Left colon (tissue), 2 donors: ENCODE results near the gene ANKRD55. TPM values are rescaled to one million over a fixed set of nuclear protein-coding genes. Genes with fewer than 3 reads are reported as not detected.
"Not testable (repeated sequence)": the region's sequence is repeated elsewhere in the genome, so short reads cannot be mapped to it uniquely, and the experiment has no call there.

Experiments
- ATAC-seq: fragments of 200-7000 bp; cut with Tn5 transposase; one replicate; pipeline ENCODE4 v1.9.1; 2020; ENCODE audit warnings: mild to moderate bottlenecking, moderate library complexity
- DNase-seq, 2 donors: peaks; one replicate each; pipeline ENCODE4 v3.0.0-alpha.2; 2020
- intact Hi-C, 2 donors: fragments of 100-400 bp; cut with DNase I in 1 of 2; cut with micrococcal nuclease in 1 of 2; formaldehyde crosslinking; loops; one replicate each; pipeline versions ENCODE4 v1.11.2 to v1.14.0; 2022; cut with DNase I, micrococcal nuclease
- total RNA-seq, 2 donors: library from RNA; stranded (reverse); fragmentation: NEBNext Ultra II Directional; extraction: Animal tissue kit (Norgen Biotek cat#: 25700); gene quantifications; one replicate each; pipeline ENCODE4 v1.2.1, GENCODE V29; 2021
- donor health status: DM: no; HTN: no; CAD: no.
- donor health status: DM: yes; HTN: yes; CAD: no.

The ANKRD55 gene
- total RNA-seq, 2 donors from 2014 or later = not detected

DNA sequence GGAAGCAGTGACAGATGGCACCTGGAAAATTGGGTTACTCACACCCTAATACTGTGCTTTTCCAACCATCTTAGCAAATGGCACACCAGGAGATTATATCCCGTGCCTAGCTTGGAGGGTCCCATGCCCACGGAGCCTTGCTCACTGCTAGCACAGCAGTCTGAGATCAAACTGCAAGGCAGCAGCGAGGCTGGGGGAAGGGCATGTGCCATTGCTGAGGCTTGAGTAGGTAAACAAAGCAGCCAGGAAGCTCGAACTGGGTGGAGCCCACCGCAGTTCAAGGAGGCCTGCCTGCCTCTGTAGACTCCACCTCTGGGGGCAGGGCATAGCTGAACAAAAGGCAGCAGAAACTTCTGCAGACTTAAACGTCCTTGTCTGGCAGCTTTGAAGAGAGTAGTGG lies 11.5 kb downstream of the ANKRD55 start:
- DNase-seq, ATAC-seq, intact Hi-C loops: not testable (repeated sequence)

DNA sequence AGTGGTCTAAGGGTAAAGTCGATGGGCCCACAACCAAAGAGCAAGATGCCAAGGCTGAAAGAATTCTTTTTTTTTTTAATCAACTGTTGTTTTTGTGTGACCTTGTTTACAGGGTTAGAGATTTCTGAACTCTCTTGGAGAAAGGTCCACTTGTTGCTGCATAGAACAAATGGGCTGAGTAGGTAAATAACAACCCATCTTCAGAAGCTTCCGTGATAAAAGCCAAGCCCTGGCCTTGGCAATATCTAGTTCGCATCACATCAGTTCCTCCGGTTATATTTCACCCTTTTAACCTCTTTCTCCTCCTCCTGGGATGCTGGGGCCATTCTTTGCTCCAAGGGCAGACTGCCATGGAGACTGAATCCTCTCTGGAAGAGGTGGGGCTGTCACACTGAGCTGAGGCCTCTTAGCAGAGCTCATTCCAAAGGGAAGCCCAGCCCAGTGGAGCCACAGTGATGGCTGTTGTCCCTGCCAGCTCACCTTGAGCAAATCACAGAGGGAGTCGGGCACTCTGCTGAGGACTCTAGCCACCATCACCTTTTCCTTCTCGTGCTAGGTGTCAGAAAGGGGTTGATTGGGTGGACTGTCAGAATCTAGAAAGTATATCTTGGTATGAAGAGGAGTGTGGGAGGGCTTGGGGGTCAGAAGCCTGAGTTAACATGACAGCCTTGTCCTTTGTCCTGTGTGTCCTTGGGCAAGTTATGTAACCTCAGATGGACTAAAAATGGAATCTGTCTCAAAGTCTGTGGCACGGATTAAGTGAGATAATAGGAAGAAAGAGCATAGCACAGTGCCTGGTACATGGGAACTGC lies 17.9 kb downstream of the ANKRD55 start:
- DNase-seq (no peak), ATAC-seq (no peak)
- intact Hi-C loops = no loop called here

DNA sequence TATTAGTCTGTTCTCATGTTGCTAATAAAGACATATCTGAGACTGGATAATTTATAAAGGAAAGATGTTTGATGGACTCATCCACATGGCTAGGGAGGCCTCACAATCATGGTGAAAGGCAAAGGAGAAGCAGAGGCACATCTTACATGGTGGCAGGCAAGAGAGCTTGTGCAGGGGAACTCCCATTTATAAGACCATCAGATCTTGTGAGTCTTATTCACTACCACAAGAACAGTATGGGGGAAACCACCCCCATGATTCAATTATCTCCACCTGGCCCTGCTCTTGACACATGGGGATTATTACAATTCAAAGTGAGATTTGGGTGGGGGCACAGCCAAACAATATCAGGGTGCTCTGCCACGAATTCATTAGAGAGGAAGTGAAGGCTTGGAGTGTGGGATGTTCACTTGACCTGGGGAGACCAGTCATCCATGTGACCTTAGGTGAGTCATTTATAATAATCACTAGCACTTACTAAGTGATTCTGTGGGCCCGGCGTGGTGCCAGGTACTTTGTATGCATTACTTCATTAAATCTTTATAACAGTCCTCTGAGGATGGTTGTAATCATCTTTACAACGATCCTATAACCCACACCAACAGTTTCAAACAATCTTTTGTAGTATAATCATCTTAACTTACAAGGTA lies 19.1 kb downstream of the ANKRD55 start:
- DNase-seq, ATAC-seq, intact Hi-C loops: not testable (repeated sequence)

DNA sequence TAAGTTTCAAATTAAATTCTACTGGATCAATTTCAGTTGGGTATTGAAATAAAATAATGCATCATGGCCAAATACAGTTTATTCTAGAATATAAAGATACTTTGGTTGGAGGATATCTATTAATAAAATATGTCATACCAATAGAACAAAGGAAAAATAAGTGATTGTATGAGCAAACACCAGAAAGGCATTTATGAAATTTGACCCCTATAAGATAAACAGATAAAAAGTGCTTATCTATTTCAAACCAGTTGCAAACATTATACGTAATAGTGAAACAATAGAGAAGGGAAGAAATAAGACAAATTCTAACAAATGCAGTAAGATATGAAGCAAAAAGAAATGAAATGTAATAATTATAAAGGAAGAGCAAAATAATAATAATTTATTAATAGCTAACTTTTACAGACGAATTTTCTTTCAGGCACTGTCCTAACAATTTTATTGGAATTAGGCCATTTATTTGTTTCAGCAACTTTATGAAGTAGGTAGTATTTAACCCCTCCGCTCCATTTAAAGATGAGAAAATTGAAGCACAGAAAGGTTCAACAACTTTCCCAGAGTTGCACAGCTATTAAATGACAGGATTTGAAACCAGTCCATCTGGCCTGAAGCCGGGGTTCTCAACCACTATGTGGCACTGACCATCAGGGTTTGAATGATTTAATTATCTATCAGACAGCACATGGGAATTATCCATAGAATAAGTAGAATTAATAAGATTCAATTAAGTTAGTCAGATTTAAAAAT lies 20.8 kb downstream of the ANKRD55 start:
- intact Hi-C loops = no loop called here
- no peak for DNase-seq
- no peak for ATAC-seq

DNA sequence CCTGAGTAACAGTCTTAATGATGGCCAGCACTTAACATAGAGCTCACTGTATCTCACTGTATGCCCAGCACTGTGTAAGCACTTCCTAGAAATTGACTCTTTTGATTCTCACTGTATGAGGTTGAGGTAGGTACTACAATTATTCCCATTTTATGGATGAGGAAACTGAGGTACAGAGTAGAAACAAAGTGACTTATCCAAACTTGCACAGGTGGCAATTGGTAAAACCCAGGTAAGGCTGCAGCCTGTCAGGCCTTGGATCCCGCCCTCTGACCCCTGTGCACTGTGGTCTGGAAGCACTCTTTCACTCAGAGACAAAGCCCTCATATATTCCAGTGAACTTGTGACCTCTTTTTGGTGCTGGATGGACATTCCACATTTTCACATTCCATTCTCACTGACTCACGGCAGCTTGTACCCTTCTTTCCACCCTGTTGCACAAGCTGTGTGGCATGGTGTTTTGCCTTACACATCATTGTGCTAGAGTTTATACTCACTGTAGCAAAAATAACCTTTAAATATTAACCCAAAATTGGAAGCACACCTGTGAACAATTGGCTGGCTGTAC lies 21.7 kb downstream of the ANKRD55 start:
- DNase-seq = no peak
- intact Hi-C loops = no loop called here
- ATAC-seq = no peak

DNA sequence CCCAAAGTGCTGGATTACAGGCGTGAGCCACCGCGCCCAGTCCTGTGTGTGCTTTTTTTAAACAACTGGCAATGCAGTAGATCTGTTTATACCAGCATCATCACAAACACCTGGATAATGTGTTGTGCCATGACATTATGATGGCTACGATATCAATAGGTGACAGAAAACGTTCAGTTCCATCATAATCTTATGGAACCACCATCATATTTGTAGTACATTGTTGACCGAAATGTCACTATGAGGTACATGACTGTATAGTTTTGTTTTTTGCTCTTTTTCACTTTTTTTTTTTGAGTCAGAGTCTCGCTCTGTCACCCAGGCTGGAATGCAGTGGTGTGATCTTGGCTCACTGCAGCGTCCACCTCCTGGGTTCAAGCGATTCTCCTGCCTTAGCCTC lies 24.4 kb downstream of the ANKRD55 start:
- DNase-seq (no peak), ATAC-seq (no peak)
- intact Hi-C loops = loop anchor here in 1 of 2 donors (10.0 kb wide), 1 partner anchor 274 kb away; no protein-coding TSS in a partner anchor

DNA sequence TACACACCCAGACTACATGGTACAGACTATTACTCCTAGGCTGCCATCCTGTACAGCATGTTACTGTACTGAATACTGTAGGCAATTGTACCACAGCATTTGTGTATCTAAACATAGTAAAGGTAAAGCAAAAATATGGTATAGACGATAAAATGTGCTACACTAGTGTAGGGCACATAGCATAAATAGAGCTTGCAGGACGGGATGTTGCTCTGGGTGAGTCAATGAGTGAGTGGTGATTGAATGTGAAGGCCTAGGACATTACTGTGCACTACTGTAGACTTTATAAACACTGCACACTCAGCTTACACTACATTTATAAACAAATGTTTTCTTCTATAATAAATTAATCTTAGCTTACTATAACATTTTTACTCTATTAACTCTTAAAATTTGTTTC lies 25.6 kb downstream of the ANKRD55 start:
- intact Hi-C loops = loop anchor here in 1 of 2 donors (10.0 kb wide), 1 partner anchor 273 kb away; no protein-coding TSS in a partner anchor
- ATAC-seq = no peak
- DNase-seq = no peak

DNA sequence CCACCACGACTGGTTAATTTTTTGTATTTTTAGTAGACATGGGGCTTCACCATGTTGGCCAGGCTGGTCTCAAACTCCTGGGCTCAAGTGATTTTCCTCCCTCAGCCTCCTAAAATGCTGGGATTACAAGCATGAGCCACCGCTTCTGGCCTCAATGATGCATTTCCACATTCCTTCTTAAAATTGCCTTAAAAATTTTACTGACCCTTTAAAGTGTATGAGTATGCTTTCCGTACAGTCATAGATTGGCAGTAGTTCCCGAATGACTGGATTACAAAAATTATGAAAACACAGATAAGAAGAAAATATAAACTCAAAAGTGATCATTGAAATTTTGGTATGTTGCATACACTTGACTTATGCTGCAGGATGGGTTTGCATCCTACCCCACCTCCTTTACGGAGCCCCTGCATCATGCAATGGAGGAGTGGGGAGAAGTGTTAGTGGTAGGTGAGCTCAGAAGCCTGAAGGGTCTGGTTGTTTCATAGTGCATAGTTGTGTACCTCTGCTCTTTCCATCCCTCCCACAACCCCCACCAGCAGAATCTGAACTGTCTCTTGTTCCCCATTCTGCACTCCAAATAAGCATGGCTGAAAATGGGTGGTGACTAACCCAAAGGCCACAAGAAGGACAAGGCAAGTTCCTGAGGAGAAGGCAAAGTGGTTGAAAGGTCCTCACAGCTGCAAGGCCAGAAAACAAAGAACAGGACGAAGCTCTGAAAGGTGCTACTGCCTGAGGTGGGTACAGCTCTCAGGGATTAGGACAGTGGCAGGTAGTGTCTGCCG lies 26.8 kb downstream of the ANKRD55 start:
- no peak for DNase-seq
- intact Hi-C loops = loop anchor here in 1 of 2 donors (10.0 kb wide), 1 partner anchor 272 kb away; no protein-coding TSS in a partner anchor
- ATAC-seq = no peak

DNA sequence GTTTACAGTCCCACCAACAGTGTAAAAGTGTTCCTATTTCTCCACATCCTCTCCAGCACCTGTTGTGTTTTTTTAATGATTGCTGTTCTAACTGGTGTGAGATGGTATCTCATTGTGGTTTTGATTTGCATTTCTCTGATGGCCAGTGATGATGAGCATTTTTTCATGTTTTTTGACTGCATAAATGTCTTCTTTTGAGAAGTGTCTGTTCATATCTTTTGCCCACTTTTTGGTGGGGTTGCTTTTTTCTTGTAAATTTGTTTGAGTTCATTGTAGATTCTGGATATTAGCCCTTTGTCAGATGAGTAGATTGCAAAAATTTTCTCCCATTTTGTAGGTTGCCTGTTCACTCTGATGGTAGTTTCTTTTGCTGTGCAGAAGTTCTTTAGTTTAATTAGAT lies 29.2 kb downstream of the ANKRD55 start:
- ATAC-seq, DNase-seq: not testable (repeated sequence)
- intact Hi-C loops = loop anchor here (5.0 to 10.0 kb wide), 2 partner anchors 267 to 269 kb away; no protein-coding TSS in a partner anchor

DNA sequence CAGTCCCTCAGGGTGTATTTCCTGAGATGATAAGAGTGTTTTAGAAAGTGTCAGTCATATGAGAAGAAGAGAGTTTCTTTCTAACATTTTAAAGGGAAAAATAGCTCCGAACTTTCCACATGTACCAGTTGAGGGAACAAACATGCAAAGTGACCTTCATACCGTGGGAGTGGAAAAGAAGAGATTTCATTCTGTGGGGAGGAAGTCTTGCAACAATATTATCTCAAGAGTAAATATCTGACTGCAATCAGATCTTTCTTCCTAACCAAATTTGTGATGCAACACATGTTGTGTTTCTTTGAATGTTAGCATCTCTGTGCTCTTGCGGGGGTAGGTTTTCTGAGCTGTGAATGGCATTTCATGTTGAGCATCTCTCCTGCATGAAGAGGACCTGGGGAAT lies 30.6 kb downstream of the ANKRD55 start:
- intact Hi-C loops = loop anchor here (5.0 to 10.0 kb wide), 2 partner anchors 265 to 268 kb away; no protein-coding TSS in a partner anchor
- no peak for ATAC-seq
- DNase-seq = no peak

DNA sequence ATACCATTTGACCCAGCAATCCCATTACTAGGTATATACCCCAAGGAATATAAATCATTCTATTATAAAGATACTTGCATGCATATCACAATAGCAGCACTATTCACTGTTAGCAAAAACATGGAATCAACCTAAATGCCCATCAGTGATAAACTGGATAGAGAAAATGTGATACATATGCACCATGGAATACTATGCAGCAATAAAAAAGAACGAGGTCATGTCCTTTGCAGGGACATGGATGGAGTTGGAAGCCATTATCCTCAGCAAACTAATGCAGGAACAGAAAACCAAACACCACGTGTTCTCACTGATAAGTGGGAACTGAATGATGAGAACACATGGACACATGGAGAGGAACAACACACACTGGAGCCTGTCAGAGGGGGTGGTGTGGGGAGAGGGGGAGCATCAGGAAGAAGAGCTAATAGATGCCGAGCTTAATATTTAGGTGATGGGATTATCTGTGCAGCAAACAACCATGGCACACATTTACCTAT lies 31.3 kb downstream of the ANKRD55 start:
- intact Hi-C loops = loop anchor here (5.0 to 10.0 kb wide), 2 partner anchors 265 to 267 kb away; no protein-coding TSS in a partner anchor
- DNase-seq, ATAC-seq: not testable (repeated sequence)

DNA sequence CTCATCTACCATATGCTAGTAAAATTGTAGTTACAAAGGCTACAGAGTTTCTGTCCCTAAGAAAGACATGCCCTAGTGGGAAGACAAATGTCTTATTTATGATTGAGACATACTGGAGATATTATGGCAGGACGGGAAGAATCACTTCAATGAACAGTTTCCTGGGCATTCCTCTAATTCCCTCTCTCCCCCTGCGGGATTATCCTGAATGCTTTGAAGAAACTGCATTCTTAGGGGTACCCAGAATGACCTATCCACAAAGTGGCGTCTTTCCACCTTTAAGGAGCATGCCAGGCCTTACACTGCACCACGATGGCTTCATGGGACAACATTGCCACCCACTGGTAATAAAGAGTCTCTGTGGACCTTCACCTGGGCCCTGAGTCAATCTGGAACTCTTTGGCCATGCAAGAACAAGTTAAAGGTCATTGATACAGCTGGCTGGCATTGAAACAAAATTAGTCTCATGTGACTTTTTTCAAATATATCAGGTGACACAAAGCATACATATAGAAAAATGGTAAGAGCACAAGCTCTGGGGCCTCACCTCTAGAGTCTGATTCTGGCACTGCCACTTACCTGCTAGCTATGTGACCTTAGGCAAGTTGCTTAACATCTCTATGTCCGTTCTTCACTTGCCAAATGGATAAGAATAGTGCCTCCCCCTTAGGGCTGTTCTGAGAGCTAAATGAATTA lies 32.0 kb downstream of the ANKRD55 start:
- DNase-seq (peak; percentile 38 to 43), ATAC-seq (peak; percentile 96)
- intact Hi-C loops = loop anchor here (5.0 to 10.0 kb wide), 2 partner anchors 264 to 266 kb away; no protein-coding TSS in a partner anchor

DNA sequence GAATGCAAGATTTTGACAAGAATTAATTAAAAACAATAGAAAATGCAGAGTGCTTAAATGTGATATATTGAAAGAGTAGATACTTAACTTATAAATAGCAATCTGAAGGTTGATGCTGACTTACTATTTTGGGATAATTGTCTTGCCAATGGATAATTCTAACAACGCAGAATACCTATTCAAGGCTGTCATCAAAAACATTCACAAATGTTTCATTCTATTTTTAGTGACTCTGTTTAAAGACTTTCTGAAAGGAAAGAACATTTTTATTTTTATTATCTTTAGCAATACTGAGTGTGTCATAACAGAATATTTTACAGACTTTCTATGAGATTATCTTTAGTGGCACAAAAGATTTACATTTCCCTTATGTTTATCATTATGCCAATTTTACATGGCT lies 38.1 kb downstream of the ANKRD55 start:
- no peak for DNase-seq
- no peak for ATAC-seq
- intact Hi-C loops = no loop called here

DNA sequence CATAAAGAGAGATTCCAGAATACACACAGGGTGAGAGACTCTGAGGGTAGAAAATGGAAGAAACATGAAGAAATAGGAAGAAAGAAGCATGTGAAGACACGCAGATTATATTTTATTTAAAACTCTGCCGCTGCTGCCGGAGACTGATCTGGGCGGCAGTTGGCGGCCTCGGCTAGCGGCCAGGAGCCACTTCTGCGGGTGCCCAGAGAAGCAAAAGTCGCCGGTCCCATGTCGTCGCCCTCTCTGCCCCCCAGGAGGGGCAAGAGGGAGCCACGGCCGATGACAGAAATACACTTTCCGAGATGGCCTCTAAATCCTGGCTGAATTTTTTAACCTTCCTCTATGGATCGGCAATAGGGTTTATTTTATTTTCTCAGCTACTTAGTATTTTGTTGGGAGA lies 40.9 kb downstream of the ANKRD55 start:
- DNase-seq (no peak), ATAC-seq (no peak)
- intact Hi-C loops = no loop called here

DNA sequence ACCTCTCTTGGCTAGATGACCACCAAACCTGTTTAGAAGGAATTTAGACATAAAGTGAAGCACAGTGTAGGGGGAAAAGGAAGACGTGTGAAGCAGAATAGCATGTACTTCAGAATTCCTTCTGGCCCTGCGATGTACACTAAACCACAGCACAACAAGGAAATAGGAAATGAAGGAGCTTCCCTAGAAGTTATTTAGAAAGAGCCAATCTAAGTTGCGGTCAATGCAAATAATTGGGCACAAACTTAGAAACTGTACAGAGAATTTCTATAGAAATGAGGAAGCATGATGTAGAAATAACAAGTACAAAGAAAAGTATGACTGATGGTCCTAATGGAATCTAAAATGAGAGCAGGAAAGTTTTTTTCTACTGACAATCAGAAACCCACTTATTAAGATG lies 41.5 kb downstream of the ANKRD55 start:
- DNase-seq = no peak
- no peak for ATAC-seq
- intact Hi-C loops = no loop called here

DNA sequence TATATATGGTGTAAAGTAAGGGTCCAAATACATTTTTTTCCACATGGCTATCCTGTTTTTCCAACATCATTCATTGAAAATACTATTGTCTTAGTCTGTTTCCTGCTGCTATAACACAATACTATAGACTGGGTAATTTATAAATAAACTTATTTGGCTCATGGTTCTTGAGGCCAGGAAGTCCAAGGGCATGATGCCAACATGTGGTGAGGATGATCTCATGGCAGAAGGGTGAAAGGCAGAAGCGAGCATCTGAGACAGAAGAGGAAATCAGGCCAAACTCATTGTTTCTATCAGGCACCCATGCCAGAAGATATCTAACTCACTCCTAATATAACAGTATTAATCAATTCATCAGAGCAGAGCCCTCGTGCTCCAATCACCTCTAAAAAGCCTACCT lies 42.6 kb downstream of the ANKRD55 start:
- intact Hi-C loops = no loop called here
- peak in 1 of 2 donors; percentile 15 for DNase-seq
- ATAC-seq = no peak

DNA sequence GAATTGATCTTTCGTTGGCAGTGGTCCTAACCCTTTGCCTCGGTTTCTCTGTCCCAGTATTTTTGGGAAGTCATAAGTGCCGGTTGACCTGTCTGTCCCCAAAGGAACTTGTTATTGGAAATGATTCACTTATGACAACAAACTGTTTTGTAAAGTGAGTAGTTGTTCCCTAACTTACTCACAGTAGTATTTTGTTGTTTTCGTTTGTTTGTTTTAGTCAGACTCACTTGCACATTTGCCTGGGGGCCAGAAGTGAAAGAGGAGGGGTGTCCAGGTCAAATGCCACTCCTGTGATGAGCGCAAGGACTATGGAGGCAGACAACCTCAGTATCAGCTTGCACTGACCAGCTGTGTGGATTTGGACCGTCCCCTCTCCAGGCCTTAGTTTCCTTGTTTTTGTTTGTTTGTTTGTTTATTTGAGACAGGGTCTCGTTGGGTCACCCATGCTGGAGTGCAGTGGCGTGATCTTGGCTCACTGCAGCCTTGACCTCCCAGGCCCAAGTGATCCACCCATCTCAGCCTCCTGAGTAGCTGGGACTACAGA lies 47.3 kb downstream of the ANKRD55 start:
- DNase-seq (no peak), ATAC-seq (no peak)
- intact Hi-C loops = no loop called here
